ENCODE data around the gene USP9X. TPM values are rescaled to one million over a fixed set of nuclear protein-coding genes. Genes with fewer than 3 reads are reported as not detected.

Gene USP9X
- total and polyA plus RNA-seq, 2 donors (not counting 3 experiments of a cell fraction or from before 2014, with no cell fraction given): 13.7 to 66.8 TPM

DNA sequence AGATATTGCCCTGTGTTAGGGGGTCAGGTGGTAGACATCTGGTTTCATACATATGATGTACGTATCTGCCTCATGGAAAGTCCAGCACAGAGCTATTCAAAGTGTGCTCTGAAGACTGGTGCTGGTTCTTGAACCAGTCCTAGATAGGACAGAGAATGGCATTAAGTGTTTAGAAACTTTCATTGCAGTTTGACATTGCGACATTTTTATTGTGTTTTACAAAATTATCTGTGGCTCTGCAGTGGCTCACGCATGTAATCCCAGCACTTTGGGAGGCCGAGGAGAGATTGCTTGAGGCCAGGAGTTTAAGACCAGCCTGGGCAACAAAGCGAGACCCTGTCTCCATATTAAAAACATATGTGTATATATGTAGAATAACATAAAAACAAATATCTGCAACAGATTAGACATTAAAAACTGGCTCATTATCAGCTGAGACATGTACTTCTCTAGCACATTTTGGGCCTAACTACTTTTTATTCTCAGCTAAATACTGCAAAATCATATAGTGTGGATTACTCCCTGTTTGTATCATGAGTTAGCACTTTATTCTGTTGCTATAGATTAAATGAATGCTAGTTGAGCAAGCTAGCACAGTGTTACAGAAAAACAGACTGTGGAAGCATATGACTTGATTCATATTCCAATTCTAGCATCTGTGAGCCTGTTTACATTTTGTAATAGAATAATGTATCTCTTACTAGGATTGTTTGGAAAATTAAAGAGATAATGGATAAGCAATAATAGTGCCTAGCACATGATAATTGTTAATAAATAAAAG lies 57.1 kb downstream of the USP9X start:
- intact Hi-C loops (cut with micrococcal nuclease) (no loop called here), dilution Hi-C loops (cut with MboI; ENCODE audit: extremely low pct_ligation_motif_present, low sequenced_read_pairs) (no loop called here)
- ChIA-PET CTCF (no interaction called here), POLR2A (no interaction called here)
- no peak overlapping the region for H3K4me3 ChIP-seq (replicated peaks in 1 of 3; ENCODE audit: insufficient read depth in 1 of 3, low read depth in 1 of 3, low read length in 3 of 3)
- H4K20me1 ChIP-seq (replicated peaks; ENCODE audit: control insufficient read depth, extremely low read depth, insufficient read depth, low read length): no peaks in the 10 kb centered on the region
- H3K4me1 ChIP-seq (ENCODE audit: control insufficient read depth, extremely low read depth, insufficient read depth, low read length): peaks cover 17% of the 10 kb centered on the region
- no peak for DNase-seq (ENCODE audit: low read depth, low spot score)
- no peak overlapping the region for H3K4me2 ChIP-seq (ENCODE audit: insufficient read depth, low read length)
- TF ChIP-seq JUN (IDR thresholded peaks at IDR 0.05; ENCODE audit: borderline replicate concordance, insufficient read depth, insufficient read length, low read depth): no peak
- no peak for TF ChIP-seq MYC (IDR thresholded peaks at IDR 0.05; ENCODE audit: low read depth, low read length)
- no peak for TF ChIP-seq POLR2A (IDR thresholded peaks at IDR 0.05; ENCODE audit: low read depth, low read length)
- H3K27ac ChIP-seq (ENCODE audit: insufficient read depth, low read depth, low read length): no peak overlapping the region
- no peaks in the 10 kb centered on the region for H3K9me1 ChIP-seq (replicated peaks; ENCODE audit: control insufficient read depth, extremely low read depth, insufficient read depth, low read length)
- H3K27me3 ChIP-seq (ENCODE audit: control insufficient read depth in 2 of 2, insufficient read depth in 2 of 2, low read length in 2 of 2): no peaks in the 10 kb centered on the region
- H3K9ac ChIP-seq (replicated peaks; ENCODE audit: extremely low read depth, insufficient read depth, low read length): no peak overlapping the region
- FAIRE-seq: no peak
- peaks cover 1% of the 10 kb centered on the region for H3K79me2 ChIP-seq (ENCODE audit: control insufficient read depth, insufficient read depth, low read length)
- no peaks in the 10 kb centered on the region for H3K9me3 ChIP-seq (replicated peaks; ENCODE audit: control insufficient read depth, insufficient read depth, low read length)
- BruUV-seq (replicated peaks): no TSS peak
- no peak overlapping the region for H2AFZ ChIP-seq (ENCODE audit: low read depth, low read length)
- H3K36me3 ChIP-seq (ENCODE audit: control insufficient read depth in 2 of 2, extremely low read depth in 1 of 2, insufficient read depth in 2 of 2, low read length in 2 of 2): no peaks in the 10 kb centered on the region

DNA sequence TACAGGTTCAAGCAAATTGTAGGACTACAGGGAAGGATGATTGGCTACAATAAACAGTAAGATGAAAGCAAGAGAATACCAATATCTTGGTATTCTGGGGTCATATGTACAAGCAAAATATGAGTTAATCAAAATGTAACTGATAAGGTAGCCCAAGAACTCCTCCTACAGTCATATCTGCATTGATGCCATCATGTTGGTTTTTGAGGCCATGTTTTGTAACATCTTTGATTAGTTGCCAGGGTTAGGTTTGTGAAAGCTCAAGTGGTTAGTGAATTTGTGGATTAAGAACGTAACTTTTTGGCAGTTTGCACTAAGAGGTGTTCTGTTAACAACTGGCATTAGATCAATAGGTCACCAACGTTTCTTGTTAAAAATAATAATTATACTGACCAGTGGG lies 59.6 kb downstream of the USP9X start:
- ChIA-PET CTCF (no interaction called here), POLR2A (interaction anchor here (0.6 kb wide), 1 partner anchor 193 kb away, joined by 9 read pairs; no protein-coding TSS in a partner anchor)
- FAIRE-seq: no peak
- Histone ChIP-seq H3K9ac (replicated peaks; ENCODE audit: extremely low read depth, insufficient read depth, low read length) (no peak overlapping the region), H3K4me3 (replicated peaks in 1 of 3; ENCODE audit: insufficient read depth in 1 of 3, low read depth in 1 of 3, low read length in 3 of 3) (no peak overlapping the region), H3K27me3 (ENCODE audit: control insufficient read depth in 2 of 2, insufficient read depth in 2 of 2, low read length in 2 of 2) (no peaks in the 10 kb centered on the region), H3K9me3 (replicated peaks; ENCODE audit: control insufficient read depth, insufficient read depth, low read length) (no peaks in the 10 kb centered on the region), H2AFZ (ENCODE audit: low read depth, low read length) (no peak overlapping the region), H3K4me2 (ENCODE audit: insufficient read depth, low read length) (no peak overlapping the region), H3K9me1 (replicated peaks; ENCODE audit: control insufficient read depth, extremely low read depth, insufficient read depth, low read length) (no peaks in the 10 kb centered on the region), H3K4me1 (ENCODE audit: control insufficient read depth, extremely low read depth, insufficient read depth, low read length) (peaks cover 34% of the 10 kb centered on the region), H4K20me1 (replicated peaks; ENCODE audit: control insufficient read depth, extremely low read depth, insufficient read depth, low read length) (no peaks in the 10 kb centered on the region), H3K27ac (ENCODE audit: insufficient read depth, low read depth, low read length) (no peak overlapping the region), H3K79me2 (ENCODE audit: control insufficient read depth, insufficient read depth, low read length) (peaks cover 1% of the 10 kb centered on the region), H3K36me3 (ENCODE audit: control insufficient read depth in 2 of 2, extremely low read depth in 1 of 2, insufficient read depth in 2 of 2, low read length in 2 of 2) (no peaks in the 10 kb centered on the region)
- BruUV-seq (replicated peaks): no TSS peak
- TF ChIP-seq EZH2 (IDR thresholded peaks at IDR 0.05; ENCODE audit: borderline replicate concordance, low read depth, low read length, severe bottlenecking) (no peak), POLR2AphosphoS5 (IDR thresholded peaks at IDR 0.05; ENCODE audit: insufficient read depth, low read depth, low read length) (no peak), GATA2 (IDR thresholded peaks at IDR 0.05; ENCODE audit: insufficient read depth, insufficient read length, low read depth, low read length) (no peak), POLR2A (IDR thresholded peaks at IDR 0.05; ENCODE audit: low read depth, low read length) (no peak), FOS (IDR thresholded peaks at IDR 0.05; ENCODE audit: borderline replicate concordance, insufficient read depth, low read length) (no peak), JUN (IDR thresholded peaks at IDR 0.05; ENCODE audit: borderline replicate concordance, insufficient read depth, insufficient read length, low read depth) (no peak)
- TF ChIP-seq, protein P1, sequence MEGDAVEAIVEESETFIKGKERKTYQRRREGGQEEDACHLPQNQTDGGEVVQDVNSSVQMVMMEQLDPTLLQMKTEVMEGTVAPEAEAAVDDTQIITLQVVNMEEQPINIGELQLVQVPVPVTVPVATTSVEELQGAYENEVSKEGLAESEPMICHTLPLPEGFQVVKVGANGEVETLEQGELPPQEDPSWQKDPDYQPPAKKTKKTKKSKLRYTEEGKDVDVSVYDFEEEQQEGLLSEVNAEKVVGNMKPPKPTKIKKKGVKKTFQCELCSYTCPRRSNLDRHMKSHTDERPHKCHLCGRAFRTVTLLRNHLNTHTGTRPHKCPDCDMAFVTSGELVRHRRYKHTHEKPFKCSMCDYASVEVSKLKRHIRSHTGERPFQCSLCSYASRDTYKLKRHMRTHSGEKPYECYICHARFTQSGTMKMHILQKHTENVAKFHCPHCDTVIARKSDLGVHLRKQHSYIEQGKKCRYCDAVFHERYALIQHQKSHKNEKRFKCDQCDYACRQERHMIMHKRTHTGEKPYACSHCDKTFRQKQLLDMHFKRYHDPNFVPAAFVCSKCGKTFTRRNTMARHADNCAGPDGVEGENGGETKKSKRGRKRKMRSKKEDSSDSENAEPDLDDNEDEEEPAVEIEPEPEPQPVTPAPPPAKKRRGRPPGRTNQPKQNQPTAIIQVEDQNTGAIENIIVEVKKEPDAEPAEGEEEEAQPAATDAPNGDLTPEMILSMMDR (IDR thresholded peaks at IDR 0.05; ENCODE audit: extremely low read depth in 1 of 2, insufficient read depth in 1 of 2, low read depth in 1 of 2, low read length in 2 of 2): no peak
- TF ChIP-seq, protein P2, sequence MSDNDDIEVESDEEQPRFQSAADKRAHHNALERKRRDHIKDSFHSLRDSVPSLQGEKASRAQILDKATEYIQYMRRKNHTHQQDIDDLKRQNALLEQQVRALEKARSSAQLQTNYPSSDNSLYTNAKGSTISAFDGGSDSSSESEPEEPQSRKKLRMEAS (IDR thresholded peaks at IDR 0.05; ENCODE audit: insufficient read depth, insufficient read length): no peak
- DNase-seq (ENCODE audit: low read depth, low spot score): no peak
- intact Hi-C loops (cut with micrococcal nuclease) (no loop called here), dilution Hi-C loops (cut with MboI; ENCODE audit: extremely low pct_ligation_motif_present, low sequenced_read_pairs) (no loop called here)
